Astrocyte (in vitro differentiated cells and primary cell): ENCODE data around the gene DMRTB1.

Experiments
- CTCF ChIP-seq: IDR thresholded peaks from 2 replicates; pipeline ENCODE4 v1.5.1; 2011; ENCODE audit warnings: low read depth, mild to moderate bottlenecking, inconsistent platforms, low read length, moderate library complexity; ENCODE audit not compliant: insufficient read depth
- EZH2 ChIP-seq: IDR thresholded peaks from 2 replicates; pipeline ENCODE4 v1.6.1; 2012; ENCODE audit warnings: mild to moderate bottlenecking, low read length, inconsistent platforms; ENCODE audit not compliant: insufficient read depth

GRCh38 chr1:53506355-53507050 lies 47.3 kb downstream of the DMRTB1 start:
- TF ChIP-seq CTCF (no peak), EZH2 (no peak)
